H1 (cell line): ENCODE measurements around the gene SEC16A. TPM values are rescaled to one million over a fixed set of nuclear protein-coding genes. Genes with fewer than 3 reads are reported as not detected.

Experiments
- CEBPB ChIP-seq: IDR thresholded peaks from 2 replicates; pipeline ENCODE4 v1.6.1; 2012; ENCODE audit warnings: low read depth, low read length
- FOSL1 ChIP-seq: IDR thresholded peaks from 2 replicates; pipeline ENCODE4 v1.6.1; 2011; ENCODE audit warnings: mild to moderate bottlenecking, low read depth, low read length, moderate library complexity; ENCODE audit not compliant: insufficient read depth
- RBBP5 ChIP-seq: IDR thresholded peaks from 2 replicates; pipeline ENCODE4 v1.7.1; 2012; ENCODE audit warnings: low read depth, mild to moderate bottlenecking, inconsistent platforms, low read length, moderate library complexity, borderline replicate concordance
- TAF7 ChIP-seq: optimal IDR thresholded peaks from 2 replicates; pipeline ENCODE3; 2011; ENCODE audit warnings: low read depth, mild to moderate bottlenecking, inconsistent platforms, low read length, moderate library complexity, borderline replicate concordance
- ZNF274 ChIP-seq: IDR thresholded peaks from 2 replicates; pipeline ENCODE4 v1.7.0; 2012; ENCODE audit warnings: low read length, borderline replicate concordance; ENCODE audit errors: extremely low read depth
- polyA plus RNA-seq, 7 experiments: library from polyadenylated mRNA; depleted of rRNA in 3 of 7; stranded (reverse) in 5 of 7; unstranded in 2 of 7; fragments of >200 nt in 5 of 7; fragments of 200-250 nt in 2 of 7; gene quantifications; 1 replicate in 5 of 7; 2 replicates in 1 of 7; 4 replicates in 1 of 7; pipeline versions ENCODE4 v1.2.1 to v1.2.3, GENCODE V29; 2011 to 2013; ENCODE audit warnings: missing spikeins in 2 of 7, mixed read lengths in 2 of 7
- total RNA-seq: library from RNA; stranded (reverse); fragmentation: NEBNext Ultra II Directional; extraction: Animal tissue kit (Norgen Biotek cat#: 25700); gene quantifications from 2 replicates; pipeline ENCODE4 v1.2.1, GENCODE V29; 2021

Gene SEC16A
- total and polyA plus RNA-seq, 2 of the 8 experiments (the other 6 are each of a cell fraction or from before 2014, with no cell fraction given) = 21.6 to 49.0 TPM

- TF ChIP-seq CEBPB (no peak), TAF7 (no peak), ZNF274 (no peak), RBBP5 (no peak), FOSL1 (no peak)
These were observed 10.2 kb upstream of the SEC16A start (continued) for GRCh38 chr9:136492978-136493522.
